ENCODE results near the gene LIME1.
"Not testable (repeated sequence)": the region's sequence is repeated elsewhere in the genome, so short reads cannot be mapped to it uniquely, and the experiment has no call there.

DNA sequence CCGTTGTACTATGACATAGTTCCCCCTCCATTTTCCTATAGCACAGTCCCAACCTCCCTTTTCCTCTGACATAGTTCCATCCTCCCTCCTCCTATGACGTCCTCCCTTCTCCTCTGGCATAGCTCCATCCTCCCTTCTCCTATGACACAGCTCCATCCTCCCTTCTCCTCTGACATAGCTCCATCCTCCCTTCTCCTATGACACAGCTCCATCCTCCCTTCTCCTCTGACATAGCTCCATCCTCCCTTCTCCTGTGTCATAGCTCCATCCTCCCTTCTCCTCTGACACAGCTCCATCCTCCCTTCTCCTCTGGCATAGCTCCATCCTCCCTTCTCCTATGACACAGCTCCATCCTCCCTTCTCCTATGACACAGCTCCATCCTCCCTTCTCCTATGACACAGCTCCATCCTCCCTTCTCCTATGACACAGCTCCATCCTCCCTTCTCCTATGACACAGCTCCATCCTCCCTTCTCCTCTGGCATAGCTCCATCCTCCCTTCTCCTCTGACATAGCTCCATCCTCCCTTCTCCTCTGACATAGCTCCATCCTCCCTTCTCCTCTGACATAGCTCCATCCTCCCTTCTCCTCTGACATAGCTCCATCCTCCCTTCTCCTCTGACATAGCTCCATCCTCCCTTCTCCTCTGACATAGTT is 13.4 kb upstream of the LIME1 start:
- TF ChIP-seq, protein P1, sequence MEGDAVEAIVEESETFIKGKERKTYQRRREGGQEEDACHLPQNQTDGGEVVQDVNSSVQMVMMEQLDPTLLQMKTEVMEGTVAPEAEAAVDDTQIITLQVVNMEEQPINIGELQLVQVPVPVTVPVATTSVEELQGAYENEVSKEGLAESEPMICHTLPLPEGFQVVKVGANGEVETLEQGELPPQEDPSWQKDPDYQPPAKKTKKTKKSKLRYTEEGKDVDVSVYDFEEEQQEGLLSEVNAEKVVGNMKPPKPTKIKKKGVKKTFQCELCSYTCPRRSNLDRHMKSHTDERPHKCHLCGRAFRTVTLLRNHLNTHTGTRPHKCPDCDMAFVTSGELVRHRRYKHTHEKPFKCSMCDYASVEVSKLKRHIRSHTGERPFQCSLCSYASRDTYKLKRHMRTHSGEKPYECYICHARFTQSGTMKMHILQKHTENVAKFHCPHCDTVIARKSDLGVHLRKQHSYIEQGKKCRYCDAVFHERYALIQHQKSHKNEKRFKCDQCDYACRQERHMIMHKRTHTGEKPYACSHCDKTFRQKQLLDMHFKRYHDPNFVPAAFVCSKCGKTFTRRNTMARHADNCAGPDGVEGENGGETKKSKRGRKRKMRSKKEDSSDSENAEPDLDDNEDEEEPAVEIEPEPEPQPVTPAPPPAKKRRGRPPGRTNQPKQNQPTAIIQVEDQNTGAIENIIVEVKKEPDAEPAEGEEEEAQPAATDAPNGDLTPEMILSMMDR (IDR thresholded peaks at IDR 0.05): not testable (repeated sequence)
- not testable (repeated sequence) for TF ChIP-seq ZFX (IDR thresholded peaks at IDR 0.05; ENCODE audit: borderline replicate concordance)
